Glomerular visceral epithelial cell (primary cell): Measurements from ENCODE around the gene HDAC4.
"Not testable (repeated sequence)": the region's sequence is repeated elsewhere in the genome, so short reads cannot be mapped to it uniquely, and the experiment has no call there.

ENCODE experiments used
- DNase-seq: peaks from one replicate; pipeline ENCODE4 v3.0.0-alpha.2; 2016; ENCODE audit errors: extremely low spot score

HDAC4 gene

DNA sequence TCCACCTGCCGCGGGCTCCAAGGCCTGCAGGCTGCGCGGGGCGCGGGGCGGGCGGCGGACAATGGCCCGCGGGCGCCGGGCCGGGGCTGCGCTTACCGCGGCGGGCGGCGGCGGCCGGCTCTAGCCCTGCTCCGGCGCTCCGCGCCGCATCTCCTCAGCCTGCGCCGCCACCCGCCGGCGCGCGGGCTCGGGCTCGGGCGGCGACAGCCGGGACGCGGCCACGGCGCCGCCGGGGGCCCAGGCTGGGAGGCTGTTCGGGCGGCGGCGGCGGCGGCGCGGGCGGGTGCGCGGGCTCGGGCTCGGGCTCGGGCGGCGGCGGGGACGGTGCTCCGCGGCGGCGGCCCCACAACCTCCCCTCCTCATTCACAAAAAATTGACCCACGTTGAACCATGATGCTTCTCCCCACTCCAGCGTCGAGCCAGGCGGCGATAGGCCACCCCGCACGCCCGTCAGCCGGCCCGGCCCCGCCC, at the start of gene HDAC4:
Gene HDAC4, minus strand, starts transcription at position 425 of the 471 bp plus-strand sequence. CDS start 48,321 bp downstream, outside the sequence.
- DNase-seq = no peak

- not testable (repeated sequence) for DNase-seq
Measured at GRCh38 chr2:239449468-239449867, 48.6 kb upstream of the HDAC4 start.

DNA sequence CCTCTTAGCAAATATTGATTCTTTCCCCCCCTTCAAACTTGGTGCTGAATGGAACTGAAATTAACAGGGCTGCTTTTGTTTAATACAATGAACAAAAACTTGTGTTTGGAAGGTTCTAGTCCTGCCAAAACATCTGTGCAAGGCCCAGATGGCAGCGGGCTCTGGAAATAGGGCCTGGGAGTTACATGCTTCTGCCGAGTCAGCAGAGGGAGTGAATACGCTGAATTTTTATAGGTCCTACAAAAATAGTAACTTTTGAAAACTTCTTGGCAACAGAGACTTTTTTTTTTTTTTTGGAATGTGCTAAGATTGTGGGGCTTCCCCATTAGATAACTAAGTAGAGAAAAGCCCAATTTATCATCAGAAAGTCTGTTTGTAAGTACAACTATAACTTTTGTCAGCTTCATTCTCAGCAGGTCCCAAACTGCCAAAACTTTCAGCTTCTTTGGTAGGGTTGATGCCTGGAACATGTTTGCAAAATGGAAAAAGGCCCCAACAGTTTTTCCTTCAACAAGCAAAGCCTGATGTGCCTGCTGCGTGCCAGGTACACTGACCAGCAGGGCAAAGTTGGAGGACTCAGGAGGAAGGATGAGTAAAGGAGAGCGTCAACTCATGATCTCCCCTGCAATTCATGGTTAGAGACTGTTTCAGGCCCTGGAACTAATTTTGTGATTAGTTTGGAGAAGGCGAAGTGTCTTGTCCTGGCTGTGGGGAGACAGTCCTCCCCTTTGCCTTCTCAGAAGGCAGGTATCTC, 45.1 kb upstream of the HDAC4 start:
- no peak for DNase-seq

DNA sequence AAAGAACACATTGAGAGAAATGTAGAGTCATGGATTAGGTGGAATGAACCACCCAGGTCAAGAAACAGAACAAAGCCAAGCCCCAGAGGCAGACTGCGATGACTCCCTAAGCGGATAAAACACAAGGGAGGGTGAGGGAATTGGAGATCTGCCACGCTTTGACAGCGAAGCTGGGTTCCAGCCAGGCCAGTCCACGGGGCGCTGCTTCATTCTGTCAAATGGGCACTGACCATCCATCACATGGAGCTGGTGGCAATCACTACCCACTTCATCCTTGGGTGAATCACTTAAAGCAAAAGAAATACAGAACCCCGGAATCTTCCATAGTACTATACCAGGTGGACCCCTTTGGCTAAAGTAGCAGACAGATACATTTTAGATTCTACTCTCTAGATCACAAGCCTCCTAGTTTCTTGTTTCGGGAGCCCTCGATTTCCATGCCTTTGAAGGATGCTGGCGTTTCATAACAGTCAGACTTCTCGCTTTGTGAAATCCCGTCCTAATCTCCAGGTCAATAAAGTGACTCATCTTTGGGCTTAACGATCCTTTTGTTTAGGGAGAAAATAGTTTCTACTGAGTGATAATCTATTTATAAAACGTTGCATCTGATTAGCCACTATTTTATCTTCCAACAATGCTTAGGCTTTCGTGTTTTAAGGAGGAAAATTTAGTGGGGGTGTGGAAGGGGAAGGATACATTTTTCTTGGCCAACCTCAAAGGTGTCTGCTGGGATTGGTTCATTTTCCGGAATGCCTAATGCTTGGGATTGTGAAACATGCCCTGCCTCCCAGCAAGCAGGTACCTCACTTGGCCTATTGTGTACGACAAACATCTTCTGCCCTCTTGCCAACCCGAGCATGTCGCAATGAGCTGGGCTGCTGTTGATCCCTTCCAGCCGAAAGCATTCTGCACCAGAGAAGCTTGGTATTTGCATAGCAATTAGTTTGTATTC, 44.1 kb upstream of the HDAC4 start:
- no peak for DNase-seq

DNA sequence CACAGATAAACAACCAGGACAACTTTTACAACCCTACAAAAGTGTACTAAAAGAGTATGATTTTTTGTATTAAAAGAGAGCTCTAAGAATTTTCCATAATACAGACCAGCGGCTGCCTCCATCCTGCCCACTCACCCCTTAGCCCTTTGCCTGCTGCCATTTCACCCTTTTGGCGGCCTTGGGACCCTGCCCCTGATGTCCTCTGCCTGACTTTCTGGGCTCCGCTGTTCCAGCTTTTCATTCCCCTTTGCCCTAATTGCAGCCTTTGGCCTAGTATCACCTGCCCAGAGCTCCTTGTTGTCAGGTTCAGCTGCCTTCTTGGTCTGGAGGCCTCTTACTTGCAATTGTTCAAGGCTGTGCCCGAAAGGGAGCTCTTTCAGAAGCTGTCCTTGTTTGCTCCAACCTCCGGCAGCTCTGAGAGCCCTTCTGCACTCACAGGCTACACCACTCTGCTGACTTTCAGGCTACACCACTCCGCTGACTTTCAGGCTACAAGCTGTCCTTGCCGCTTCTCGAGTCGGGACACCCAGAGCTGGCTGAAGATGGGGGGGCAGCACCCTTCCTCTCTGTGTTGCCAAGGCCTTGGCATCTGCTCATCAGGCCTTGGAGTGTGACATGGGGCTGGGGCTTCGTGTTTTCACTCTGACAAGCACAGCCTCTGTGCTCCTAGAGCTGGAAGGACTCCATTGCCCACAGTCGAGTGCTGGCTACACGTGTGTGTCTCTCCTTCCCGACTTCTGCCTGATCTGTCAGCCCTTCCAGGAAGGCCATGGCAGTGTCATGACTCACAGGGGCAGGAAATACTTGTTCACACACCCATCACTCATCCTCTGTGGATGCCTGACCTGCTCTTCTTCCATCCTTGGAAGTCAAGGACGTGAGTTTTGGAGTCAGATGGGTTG, 43.1 kb upstream of the HDAC4 start:
- DNase-seq = no peak

DNA sequence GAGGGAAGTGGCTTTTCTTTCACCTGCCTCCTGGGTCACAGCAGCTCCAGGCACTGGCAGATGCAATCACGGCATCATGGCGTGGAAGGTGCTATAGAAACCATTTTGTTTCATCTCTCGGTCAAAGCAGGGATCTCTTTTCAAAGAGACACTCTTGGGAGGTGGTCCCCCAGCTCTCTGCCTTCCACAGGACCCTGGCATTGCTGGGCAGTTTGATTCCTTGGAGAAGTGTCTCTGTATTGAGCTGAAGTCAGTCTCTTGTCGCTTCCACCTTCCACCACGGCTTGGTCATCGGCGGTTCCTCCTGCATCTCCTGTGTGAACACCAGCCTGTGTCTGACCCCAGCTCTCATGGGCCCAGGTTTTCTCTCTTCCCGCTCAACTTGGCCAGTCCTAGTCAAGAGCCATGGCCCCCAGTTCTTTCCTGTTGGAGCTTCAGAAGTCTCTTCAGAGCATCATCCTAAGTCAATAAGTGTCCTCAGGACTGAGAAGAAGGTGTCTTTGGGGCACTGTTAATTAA, 42.3 kb upstream of the HDAC4 start:
- no peak for DNase-seq

DNA sequence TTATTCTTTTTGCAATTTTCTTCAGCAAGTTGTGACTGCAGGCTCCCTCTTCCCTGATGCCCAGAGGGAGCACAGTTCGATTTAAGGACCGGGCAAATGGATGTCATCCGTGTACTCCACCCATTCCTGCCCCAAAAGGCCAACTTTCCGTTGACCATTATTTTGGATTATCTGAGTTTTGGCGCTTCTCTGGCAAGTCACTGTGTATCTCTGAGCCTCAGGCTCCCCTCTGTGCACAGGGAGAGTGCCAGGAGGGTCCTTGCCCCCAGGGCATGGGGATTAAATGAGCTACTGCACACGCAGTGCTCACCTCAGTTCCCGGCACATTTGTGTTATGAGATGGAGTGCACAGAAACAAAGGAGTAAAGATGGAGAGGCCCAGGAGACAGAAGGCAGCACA, 41.4 kb upstream of the HDAC4 start:
- DNase-seq = no peak

- DNase-seq = no peak
Measured at GRCh38 chr2:239441261-239442078, 40.6 kb upstream of the HDAC4 start.

GRCh38 chr2:239440511-239440959, 39.7 kb upstream of the HDAC4 start:
- DNase-seq = no peak

DNA sequence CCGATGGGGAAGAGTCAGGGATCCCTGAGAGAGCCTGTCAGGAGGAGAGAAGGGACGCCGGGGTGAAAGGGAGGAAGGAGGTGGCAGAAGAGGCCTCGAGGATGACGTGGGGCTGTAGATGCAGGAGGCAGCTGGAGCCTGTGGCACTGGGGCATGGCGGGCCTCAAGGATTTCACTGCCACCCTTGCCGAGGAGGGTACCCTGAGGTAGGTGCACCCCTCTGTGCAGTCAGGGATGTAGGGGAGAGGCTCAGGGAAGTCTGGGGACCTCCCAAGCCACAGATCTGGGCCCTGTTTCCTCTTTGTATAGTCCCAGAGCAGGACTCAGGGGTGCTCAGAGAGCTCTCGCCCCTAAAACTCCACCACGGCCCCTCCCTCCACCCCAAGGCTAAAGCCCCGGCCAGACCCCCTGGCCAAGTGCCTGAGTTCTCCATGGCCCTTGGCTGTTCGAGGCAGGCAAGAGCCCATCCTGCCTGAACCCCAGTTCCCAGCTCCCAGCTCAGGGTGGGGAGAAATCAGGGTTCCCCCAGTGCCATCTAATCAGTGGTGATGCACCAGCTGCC, 39.0 kb upstream of the HDAC4 start:
- no peak for DNase-seq

DNA sequence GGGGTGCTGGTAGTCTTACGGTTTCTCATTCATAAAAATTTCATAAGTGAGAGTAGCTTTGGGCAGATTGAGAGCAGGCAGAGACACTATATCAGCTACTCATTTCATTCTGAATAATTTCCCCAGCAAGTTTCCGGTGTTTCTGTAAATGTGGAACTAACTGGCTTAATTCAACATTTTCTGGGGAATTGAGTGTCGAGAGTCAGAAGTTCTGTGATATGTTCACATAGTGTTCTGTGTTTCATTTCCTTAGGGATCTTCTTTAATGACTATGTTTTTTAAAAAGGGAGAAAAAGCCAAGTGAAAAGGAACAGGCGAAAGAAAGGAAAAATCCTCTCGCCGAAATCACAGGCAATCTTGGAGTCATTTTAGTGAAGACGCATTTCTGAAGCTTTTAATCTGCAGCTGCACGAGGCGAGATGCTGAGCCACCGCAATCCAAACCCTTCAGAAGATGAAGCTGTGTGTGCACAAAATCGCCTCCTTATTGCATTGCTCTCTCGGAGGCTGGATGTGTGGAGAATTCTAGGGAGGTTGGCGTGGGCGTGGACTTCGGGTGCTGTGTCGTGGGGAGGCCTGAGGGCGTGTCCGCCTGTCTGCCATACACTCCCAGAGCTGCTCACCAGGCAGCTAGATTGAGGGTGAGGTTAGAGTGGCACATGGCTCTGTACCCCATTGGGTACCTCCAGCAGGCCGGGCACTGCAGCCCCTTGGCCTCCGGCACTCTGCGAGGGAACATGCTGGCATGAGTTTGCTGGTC, 38.4 kb upstream of the HDAC4 start:
- no peak for DNase-seq

DNA sequence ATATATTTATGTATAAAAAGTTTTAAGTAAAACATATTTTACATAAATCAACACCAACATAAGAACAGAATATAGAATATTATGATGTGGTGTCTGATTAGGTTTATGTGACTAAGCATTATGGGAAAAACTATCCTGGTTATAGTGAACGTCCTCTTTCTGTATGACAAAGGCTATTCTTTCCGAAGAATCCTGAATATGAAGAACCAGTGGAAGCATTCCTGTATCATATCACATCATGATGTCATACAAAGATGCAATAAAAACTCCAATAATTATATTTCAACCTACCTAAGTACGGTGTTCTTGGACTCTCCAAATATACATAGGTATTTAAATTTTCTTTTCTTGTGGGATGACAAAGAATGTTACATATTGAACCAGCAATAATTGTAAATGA, 37.5 kb upstream of the HDAC4 start:
- DNase-seq = no peak

GRCh38 chr2:239436669-239437335, 36.0 kb upstream of the HDAC4 start:
- DNase-seq = no peak

- no peak for DNase-seq
Measured at GRCh38 chr2:239436076-239436475, 35.3 kb upstream of the HDAC4 start.

- no peak for DNase-seq
Measured at GRCh38 chr2:239433777-239434403, 33.1 kb upstream of the HDAC4 start.

GRCh38 chr2:239432174-239432573, 31.4 kb upstream of the HDAC4 start:
- DNase-seq = no peak

DNA sequence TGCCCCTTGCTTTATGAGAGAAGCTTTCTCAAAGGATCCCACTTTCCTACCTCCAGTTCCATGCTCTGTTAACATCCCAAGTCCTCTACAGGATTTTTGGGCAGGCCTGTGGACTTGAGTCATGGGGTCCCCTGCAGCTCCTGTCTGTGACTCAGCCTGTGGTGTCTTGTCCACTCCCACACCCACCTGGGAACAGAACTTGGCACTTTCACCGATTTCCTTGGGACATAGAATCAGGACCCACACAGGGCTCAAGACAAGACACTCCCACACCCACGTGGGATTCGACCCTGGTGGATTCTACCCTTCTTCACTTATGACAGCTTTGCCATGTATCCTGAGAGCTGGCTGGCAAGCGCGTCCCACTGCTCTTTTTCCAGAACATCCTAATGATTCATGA, 30.7 kb upstream of the HDAC4 start:
- no peak for DNase-seq
